Measurements from ENCODE around the gene TRANK1. TPM values are rescaled to one million over a fixed set of nuclear protein-coding genes. Genes with fewer than 3 reads are reported as not detected.

TRANK1 gene
- total RNA-seq, 5 donors from 2014 or later (not counting 1 experiment from before 2014, with no cell fraction given): 96.0 to 160 (median 127) TPM

DNA sequence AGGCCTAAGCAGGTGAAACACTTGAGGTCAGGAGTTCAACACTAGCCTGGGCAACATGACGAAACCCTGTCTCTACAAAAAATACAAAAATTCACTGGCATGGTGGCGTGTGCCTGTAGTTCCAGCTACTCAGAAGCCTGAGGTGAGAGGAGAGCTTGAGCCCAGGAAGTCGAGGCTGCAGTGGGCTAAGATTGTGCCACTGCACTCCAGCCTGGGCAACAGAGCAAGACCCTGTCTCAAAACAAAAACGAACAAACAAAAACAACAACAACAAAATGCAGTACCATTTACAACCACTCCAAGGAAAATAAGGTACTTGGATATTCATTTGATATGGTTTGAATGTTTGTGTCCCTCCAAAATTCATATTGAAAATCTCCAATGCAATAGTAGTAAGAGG is 15.6 kb upstream of the TRANK1 start:
- Histone ChIP-seq H3K36me3 (ENCODE audit: control insufficient read depth in 2 of 2, extremely low read depth in 1 of 2, insufficient read depth in 1 of 2, low read length in 1 of 2) (no peaks in the 10 kb centered on the region), H3K27me3 (replicated peaks in 1 of 2; ENCODE audit: control insufficient read depth in 2 of 2, extremely low read depth in 1 of 2, insufficient read depth in 2 of 2, low read length in 1 of 2) (no peaks in the 10 kb centered on the region), H3K4me1 (ENCODE audit: control insufficient read depth in 1 of 2, extremely low read depth in 1 of 2, insufficient read depth in 2 of 2, low read length in 2 of 2) (peaks cover 0 to 3% of the 10 kb centered on the region in 2 experiments), H3K9me3 (no peaks in the 10 kb centered on the region), H3K4me3 (ENCODE audit: control insufficient read depth in 1 of 2, extremely low read depth in 1 of 2, low read length in 1 of 2) (no peak overlapping the region), H3K27ac (ENCODE audit: low read length) (no peak overlapping the region)
- no peak for DNase-seq
- no peak overlapping the region for H3K27ac Mint-ChIP-seq
- no CpG with 5 or more reads among the region's 4 CpGs for WGBS (ENCODE audit: insufficient coverage)
- ATAC-seq (replicated peaks in 1 of 4): no peak
- H3K4me3 Mint-ChIP-seq: no peak overlapping the region
- ChIA-PET POLR2A (no interaction called here), CTCF (interaction anchor here (0.7 to 1.2 kb wide), 3 partner anchors 68 to 91 kb away, joined by 3 to 4 read pairs (median 3); no protein-coding TSS in a partner anchor)
- no peaks in the 10 kb centered on the region for H3K27me3 Mint-ChIP-seq
- H3K36me3 Mint-ChIP-seq: no peaks in the 10 kb centered on the region
- H3K9me3 Mint-ChIP-seq: no peaks in the 10 kb centered on the region
- peaks cover 0 to 12% (median 10%) of the 10 kb centered on the region in 3 donors for H3K4me1 Mint-ChIP-seq

DNA sequence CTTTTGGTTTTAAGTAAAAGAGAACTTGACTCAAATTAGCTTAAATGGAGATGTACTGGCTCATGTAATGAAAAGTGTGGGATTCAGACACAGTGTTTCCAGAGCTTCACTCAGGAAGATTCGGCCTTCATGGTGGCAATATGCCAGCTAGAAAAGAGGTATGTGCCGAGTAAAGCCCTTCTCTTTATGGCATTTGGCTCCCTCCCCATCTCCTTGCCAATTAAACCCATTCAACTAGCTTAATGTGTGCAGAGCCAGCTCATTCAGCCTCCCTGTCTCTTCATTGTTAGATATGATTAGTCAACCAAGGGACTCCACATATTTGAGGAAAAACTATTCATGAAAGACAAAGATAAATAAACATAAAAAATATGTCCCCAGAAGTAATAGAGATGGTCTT is 15.0 kb upstream of the TRANK1 start:
- ATAC-seq (replicated peaks in 1 of 4) (no peak), DNase-seq (no peak)
- CTCF ChIA-PET: interaction anchor here (0.7 to 3.1 kb wide), 11 partner anchors 15 to 230 kb away, joined by 3 to 34 read pairs (median 6); partner anchors contain the start of genes LRRFIP2 (in 1 of the 2) and TRANK1 (in 1 of the 2)
- H3K27me3 Mint-ChIP-seq: no peaks in the 10 kb centered on the region
- Histone ChIP-seq H3K27ac (ENCODE audit: low read length) (no peak overlapping the region), H3K4me1 (ENCODE audit: control insufficient read depth in 1 of 2, extremely low read depth in 1 of 2, insufficient read depth in 2 of 2, low read length in 2 of 2) (peaks cover 0 to 3% of the 10 kb centered on the region in 2 experiments), H3K4me3 (ENCODE audit: control insufficient read depth in 1 of 2, extremely low read depth in 1 of 2, low read length in 1 of 2) (no peak overlapping the region), H3K27me3 (replicated peaks in 1 of 2; ENCODE audit: control insufficient read depth in 2 of 2, extremely low read depth in 1 of 2, insufficient read depth in 2 of 2, low read length in 1 of 2) (no peaks in the 10 kb centered on the region), H3K9me3 (no peaks in the 10 kb centered on the region), H3K36me3 (ENCODE audit: control insufficient read depth in 2 of 2, extremely low read depth in 1 of 2, insufficient read depth in 1 of 2, low read length in 1 of 2) (no peaks in the 10 kb centered on the region)
- H3K36me3 Mint-ChIP-seq: no peaks in the 10 kb centered on the region
- no peaks in the 10 kb centered on the region for H3K9me3 Mint-ChIP-seq
- WGBS (ENCODE audit: insufficient coverage): no CpG with 5 or more reads among the region's 2 CpGs
- H3K4me1 Mint-ChIP-seq: peaks cover 0 to 12% (median 10%) of the 10 kb centered on the region in 3 donors
- POLR2A ChIA-PET: interaction anchor here in 1 of 2 donors (0.6 to 0.7 kb wide), 2 partner anchors 51 to 1195 kb away, joined by 3 to 18 read pairs; no protein-coding TSS in a partner anchor
- no peak overlapping the region for H3K4me3 Mint-ChIP-seq
- no peak overlapping the region for H3K27ac Mint-ChIP-seq

DNA sequence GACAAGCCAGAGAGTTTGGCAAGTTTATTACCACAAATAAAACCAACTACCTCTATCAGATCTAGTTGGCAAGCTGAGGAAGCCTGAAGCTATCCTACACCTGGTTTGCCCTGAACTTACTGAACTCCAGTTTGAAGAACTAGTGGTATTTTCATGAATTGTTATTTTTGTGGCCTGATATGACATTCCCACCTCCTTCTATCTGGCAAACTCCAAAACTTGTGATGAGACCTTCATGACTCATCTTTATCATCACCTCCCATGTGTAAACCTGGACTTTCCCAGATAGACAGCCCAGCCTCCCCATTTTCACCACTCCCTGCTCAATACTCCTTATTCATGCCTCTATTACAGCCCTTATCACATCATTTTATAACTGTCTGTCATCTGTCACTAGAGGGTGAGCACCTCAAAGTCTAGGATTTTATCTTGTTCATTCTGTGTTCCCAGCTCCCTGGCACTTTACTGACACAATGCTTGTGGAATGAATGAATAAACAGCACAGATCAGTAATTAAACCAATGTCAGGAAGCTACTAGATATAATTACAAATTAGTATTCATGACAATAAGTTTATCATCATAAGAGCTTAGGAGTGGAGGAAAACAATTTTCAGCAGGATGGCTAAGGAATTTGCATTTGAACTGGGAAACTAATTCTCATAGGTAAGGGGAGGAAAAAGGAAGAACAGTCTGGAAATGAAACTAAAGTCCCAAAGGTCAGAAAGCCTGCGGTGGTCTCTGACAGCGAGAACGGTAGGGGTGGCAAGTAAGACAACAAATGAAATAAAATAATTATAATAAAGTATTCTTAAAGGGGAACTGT is 13.2 kb upstream of the TRANK1 start:
- H3K36me3 Mint-ChIP-seq: no peaks in the 10 kb centered on the region
- Histone ChIP-seq H3K4me1 (ENCODE audit: control insufficient read depth in 1 of 2, extremely low read depth in 1 of 2, insufficient read depth in 2 of 2, low read length in 2 of 2) (peaks cover 0 to 3% of the 10 kb centered on the region in 2 experiments), H3K4me3 (ENCODE audit: control insufficient read depth in 1 of 2, extremely low read depth in 1 of 2, low read length in 1 of 2) (no peak overlapping the region), H3K27me3 (replicated peaks in 1 of 2; ENCODE audit: control insufficient read depth in 2 of 2, extremely low read depth in 1 of 2, insufficient read depth in 2 of 2, low read length in 1 of 2) (no peaks in the 10 kb centered on the region), H3K36me3 (ENCODE audit: control insufficient read depth in 2 of 2, extremely low read depth in 1 of 2, insufficient read depth in 1 of 2, low read length in 1 of 2) (no peaks in the 10 kb centered on the region), H3K27ac (ENCODE audit: low read length) (no peak overlapping the region), H3K9me3 (no peaks in the 10 kb centered on the region)
- no CpG with 5 or more reads among the region's 3 CpGs for WGBS (ENCODE audit: insufficient coverage)
- peak overlapping the region in 1 of 3 donors; percentile 4 for H3K4me3 Mint-ChIP-seq
- ATAC-seq (replicated peaks in 1 of 4) (no peak), DNase-seq (peak in 1 of 35 experiments; percentile 20)
- POLR2A ChIA-PET: interaction anchor here (0.9 to 1.4 kb wide), 2 partner anchors 34 to 35 kb away, joined by 4 to 5 read pairs; partner anchors contain the start of genes EPM2AIP1 (in 1 of the 2) and MLH1 (in 1 of the 2)
- peak overlapping the region; percentile 40 to 50 for H3K27ac Mint-ChIP-seq
- H3K9me3 Mint-ChIP-seq: no peaks in the 10 kb centered on the region
- no peaks in the 10 kb centered on the region for H3K27me3 Mint-ChIP-seq
- H3K4me1 Mint-ChIP-seq: peaks cover 0 to 12% (median 10%) of the 10 kb centered on the region in 3 donors
- CTCF ChIA-PET: interaction anchor here (0.6 to 3.1 kb wide), 51 partner anchors 9 to 287 kb away, joined by 3 to 34 read pairs (median 4); partner anchors contain the start of genes EPM2AIP1 (in 1 of the 2), LRRFIP2 (in 1 of the 2), MLH1 (in 1 of the 2) and TRANK1 (in 1 of the 2)

DNA sequence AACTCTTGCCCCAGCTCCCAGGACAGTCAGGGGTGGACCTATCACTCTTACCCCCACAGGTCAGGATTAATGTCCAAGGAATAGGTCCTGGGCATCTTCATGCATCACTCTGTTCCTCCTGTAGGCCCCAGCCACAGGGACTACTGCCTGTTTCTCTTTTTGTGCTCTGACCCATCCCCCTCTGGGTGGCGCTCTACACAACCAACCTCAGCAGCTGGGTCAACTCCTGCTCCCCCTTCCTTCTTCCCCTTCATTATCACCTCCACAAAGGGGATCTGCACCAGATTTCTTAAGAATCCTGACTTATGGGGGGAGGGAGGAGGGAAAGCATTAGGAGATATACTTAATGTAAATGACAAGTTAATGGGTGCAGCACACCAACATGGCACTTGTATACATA is 12.2 kb upstream of the TRANK1 start:
- Mint-ChIP-seq H3K27me3 (no peaks in the 10 kb centered on the region), H3K4me3 (no peak overlapping the region), H3K9me3 (no peaks in the 10 kb centered on the region), H3K36me3 (no peaks in the 10 kb centered on the region), H3K4me1 (peaks cover 0 to 12% (median 10%) of the 10 kb centered on the region in 3 donors), H3K27ac (peak overlapping the region in 1 of 2 donors; percentile 16)
- no CpG with 5 or more reads among the region's 1 CpG for WGBS (ENCODE audit: insufficient coverage)
- Histone ChIP-seq H3K36me3 (ENCODE audit: control insufficient read depth in 2 of 2, extremely low read depth in 1 of 2, insufficient read depth in 1 of 2, low read length in 1 of 2) (no peaks in the 10 kb centered on the region), H3K27ac (ENCODE audit: low read length) (no peak overlapping the region), H3K27me3 (replicated peaks in 1 of 2; ENCODE audit: control insufficient read depth in 2 of 2, extremely low read depth in 1 of 2, insufficient read depth in 2 of 2, low read length in 1 of 2) (no peaks in the 10 kb centered on the region), H3K4me1 (ENCODE audit: control insufficient read depth in 1 of 2, extremely low read depth in 1 of 2, insufficient read depth in 2 of 2, low read length in 2 of 2) (peaks cover 0 to 3% of the 10 kb centered on the region in 2 experiments), H3K9me3 (no peaks in the 10 kb centered on the region), H3K4me3 (ENCODE audit: control insufficient read depth in 1 of 2, extremely low read depth in 1 of 2, low read length in 1 of 2) (no peak overlapping the region)
- DNase-seq (no peak), ATAC-seq (replicated peaks in 1 of 4) (no peak)
- POLR2A ChIA-PET: no interaction called here
- CTCF ChIA-PET: interaction anchor here (0.6 to 3.1 kb wide), 7 partner anchors 12 to 144 kb away, joined by 3 to 34 read pairs (median 5); partner anchors contain the start of genes EPM2AIP1 (in 1 of the 2), MLH1 (in 1 of the 2) and TRANK1 (in 1 of the 2)

DNA sequence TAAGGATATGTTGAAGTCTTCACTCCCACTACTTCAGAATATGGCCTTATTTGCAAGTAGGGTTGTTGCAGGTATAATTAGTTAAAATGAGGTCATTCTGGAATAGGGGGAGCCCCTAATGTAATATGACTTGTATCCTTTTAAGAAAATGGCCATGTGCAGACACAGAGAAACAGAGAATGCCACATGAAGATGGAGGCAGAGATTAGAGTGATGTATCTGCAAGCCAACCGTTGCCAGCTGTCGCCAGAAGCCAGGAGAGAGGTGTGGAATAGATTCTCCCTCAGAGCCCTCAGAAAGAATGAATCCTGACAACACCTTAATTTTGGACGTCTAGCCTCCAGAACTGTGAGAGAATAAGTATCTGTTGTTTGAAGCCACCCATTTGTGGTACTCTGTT is 11.3 kb upstream of the TRANK1 start:
- H3K27ac Mint-ChIP-seq: peak overlapping the region; percentile 2 to 6
- CTCF ChIA-PET: no interaction called here

DNA sequence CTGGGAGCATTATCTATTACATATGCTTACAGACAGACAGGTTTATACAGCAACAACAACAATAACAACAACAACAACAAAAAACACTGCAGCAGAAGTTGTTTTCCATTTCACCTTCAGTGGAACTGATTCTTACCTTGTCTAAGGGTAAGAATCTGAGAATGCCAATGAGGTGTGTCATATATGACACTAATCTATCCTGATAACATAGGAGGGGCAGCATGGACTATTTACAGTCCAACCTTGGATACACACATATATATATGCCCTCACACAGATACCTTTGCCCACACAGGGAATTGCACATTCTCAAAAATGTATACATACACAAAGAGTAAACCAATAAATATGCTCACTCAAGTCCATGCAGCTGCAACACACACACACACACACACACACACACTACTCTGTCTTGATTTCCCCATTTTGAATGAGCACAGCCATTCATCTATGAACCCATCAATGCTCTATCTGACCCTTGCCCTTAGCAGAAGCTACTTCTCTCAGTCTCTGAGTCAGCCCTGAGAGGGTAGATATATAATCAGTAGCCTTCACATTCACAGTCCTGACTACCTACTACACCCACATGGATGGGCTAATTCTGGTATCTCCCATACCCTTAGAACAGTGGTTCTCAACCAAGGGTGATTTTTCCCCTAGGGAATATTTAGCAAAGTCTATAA is 9.7 kb upstream of the TRANK1 start:
- Mint-ChIP-seq H3K4me3 (no peak overlapping the region), H3K36me3 (no peaks in the 10 kb centered on the region), H3K4me1 (peaks cover 0 to 12% (median 10%) of the 10 kb centered on the region in 3 donors), H3K27ac (no peak overlapping the region), H3K27me3 (no peaks in the 10 kb centered on the region), H3K9me3 (no peaks in the 10 kb centered on the region)
- no peaks in the 10 kb centered on the region for H3K36me3 ChIP-seq (ENCODE audit: control insufficient read depth in 2 of 2, extremely low read depth in 1 of 2, insufficient read depth in 1 of 2, low read length in 1 of 2)
- ATAC-seq (replicated peaks in 1 of 4) (no peak), DNase-seq (no peak)
- ChIA-PET CTCF (interaction anchor here in 1 of 2 donors (0.7 to 1.1 kb wide), 3 partner anchors 10 to 54 kb away, joined by 3 read pairs; partner anchors contain the start of gene MLH1), POLR2A (no interaction called here)
- no peak overlapping the region for H3K27ac ChIP-seq (ENCODE audit: low read length)
- H3K4me3 ChIP-seq (ENCODE audit: control insufficient read depth in 1 of 2, extremely low read depth in 1 of 2, low read length in 1 of 2): no peak overlapping the region
- peaks cover 0 to 3% of the 10 kb centered on the region in 2 experiments for H3K4me1 ChIP-seq (ENCODE audit: control insufficient read depth in 1 of 2, extremely low read depth in 1 of 2, insufficient read depth in 2 of 2, low read length in 2 of 2)
- no peaks in the 10 kb centered on the region for H3K9me3 ChIP-seq
- no peaks in the 10 kb centered on the region for H3K27me3 ChIP-seq (replicated peaks in 1 of 2; ENCODE audit: control insufficient read depth in 2 of 2, extremely low read depth in 1 of 2, insufficient read depth in 2 of 2, low read length in 1 of 2)

More for the DNA sequence above, 11.3 kb upstream of the TRANK1 start:
- H3K4me3 ChIP-seq (ENCODE audit: control insufficient read depth in 1 of 2, extremely low read depth in 1 of 2, low read length in 1 of 2): no peak overlapping the region
- H3K36me3 ChIP-seq (ENCODE audit: control insufficient read depth in 2 of 2, extremely low read depth in 1 of 2, insufficient read depth in 1 of 2, low read length in 1 of 2): no peaks in the 10 kb centered on the region
- no peaks in the 10 kb centered on the region for H3K27me3 Mint-ChIP-seq
- DNase-seq: no peak
- no peaks in the 10 kb centered on the region for H3K9me3 Mint-ChIP-seq
- H3K4me1 Mint-ChIP-seq: peaks cover 0 to 12% (median 10%) of the 10 kb centered on the region in 3 donors
- H3K27me3 ChIP-seq (replicated peaks in 1 of 2; ENCODE audit: control insufficient read depth in 2 of 2, extremely low read depth in 1 of 2, insufficient read depth in 2 of 2, low read length in 1 of 2): no peaks in the 10 kb centered on the region
- peaks cover 0 to 3% of the 10 kb centered on the region in 2 experiments for H3K4me1 ChIP-seq (ENCODE audit: control insufficient read depth in 1 of 2, extremely low read depth in 1 of 2, insufficient read depth in 2 of 2, low read length in 2 of 2)
- WGBS (ENCODE audit: insufficient coverage): 40% methylated on average over 1 of the region's 3 CpGs
- no peak overlapping the region for H3K4me3 Mint-ChIP-seq
- H3K27ac ChIP-seq (ENCODE audit: low read length): no peak overlapping the region
- H3K36me3 Mint-ChIP-seq: no peaks in the 10 kb centered on the region
- H3K9me3 ChIP-seq: no peaks in the 10 kb centered on the region
- POLR2A ChIA-PET: no interaction called here
- ATAC-seq (replicated peaks in 1 of 4): no peak

All from T-cell (primary cell).